Right lobe of liver (tissue), 4 donors: ENCODE measurements around the gene CRIP3.

Experiments used
- POLR2A ChIP-seq: fragments of 450-650 bp; IDR thresholded peaks from one replicate; pipeline ENCODE4 v1.6.1; 2017; ENCODE audit warnings: antibody characterized with exemption, mild to moderate bottlenecking
- TF ChIP-seq, protein P1 (sequence below), 4 donors: fragments of 200-600 bp in 3 of 4; fragments of 450-650 bp in 1 of 4; IDR thresholded peaks; one replicate each; pipeline versions ENCODE4 v1.5.1 to v1.8.0; 2016 to 2022; ENCODE audit warnings: antibody characterized with exemption in 4 of 4, mild to moderate bottlenecking in 2 of 4
- donor health status: DM: no; HTN: no; CAD: no.
- donor health status: DM: no; HTN: no; CAD: no.
- donor health status: DM: no; HTN: yes; CAD: no.

DNA sequence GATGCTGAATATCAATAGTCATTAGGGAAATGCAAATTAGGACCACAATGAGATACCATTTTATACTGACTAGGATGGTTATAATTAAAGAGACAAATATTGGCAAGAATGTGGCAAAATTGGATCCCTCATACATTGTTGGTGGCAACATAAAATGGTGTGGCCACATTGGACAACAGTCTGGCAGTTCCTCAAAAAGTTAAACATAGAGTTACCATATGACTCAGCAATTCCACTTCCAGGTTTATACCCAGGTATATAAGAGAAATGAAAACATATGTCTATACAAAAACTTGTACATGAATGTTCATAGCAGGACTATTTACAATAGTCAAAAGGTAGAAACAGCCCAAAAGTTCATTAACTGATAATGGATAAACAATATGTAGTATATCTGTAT is 2.0 kb upstream of the CRIP3 start:
- TF ChIP-seq, protein P1, sequence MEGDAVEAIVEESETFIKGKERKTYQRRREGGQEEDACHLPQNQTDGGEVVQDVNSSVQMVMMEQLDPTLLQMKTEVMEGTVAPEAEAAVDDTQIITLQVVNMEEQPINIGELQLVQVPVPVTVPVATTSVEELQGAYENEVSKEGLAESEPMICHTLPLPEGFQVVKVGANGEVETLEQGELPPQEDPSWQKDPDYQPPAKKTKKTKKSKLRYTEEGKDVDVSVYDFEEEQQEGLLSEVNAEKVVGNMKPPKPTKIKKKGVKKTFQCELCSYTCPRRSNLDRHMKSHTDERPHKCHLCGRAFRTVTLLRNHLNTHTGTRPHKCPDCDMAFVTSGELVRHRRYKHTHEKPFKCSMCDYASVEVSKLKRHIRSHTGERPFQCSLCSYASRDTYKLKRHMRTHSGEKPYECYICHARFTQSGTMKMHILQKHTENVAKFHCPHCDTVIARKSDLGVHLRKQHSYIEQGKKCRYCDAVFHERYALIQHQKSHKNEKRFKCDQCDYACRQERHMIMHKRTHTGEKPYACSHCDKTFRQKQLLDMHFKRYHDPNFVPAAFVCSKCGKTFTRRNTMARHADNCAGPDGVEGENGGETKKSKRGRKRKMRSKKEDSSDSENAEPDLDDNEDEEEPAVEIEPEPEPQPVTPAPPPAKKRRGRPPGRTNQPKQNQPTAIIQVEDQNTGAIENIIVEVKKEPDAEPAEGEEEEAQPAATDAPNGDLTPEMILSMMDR (IDR thresholded peaks at IDR 0.05): no peak
- TF ChIP-seq POLR2A: no peak
